Bronchial epithelial cell (primary cell): ENCODE results near the gene LRRC75A. TPM values are rescaled to one million over a fixed set of nuclear protein-coding genes. Genes with fewer than 3 reads are reported as not detected.
"Not testable (repeated sequence)": the region's sequence is repeated elsewhere in the genome, so short reads cannot be mapped to it uniquely, and the experiment has no call there.

Source experiments
- DNase-seq: peaks from one replicate; pipeline ENCODE4 v3.0.0-alpha.2; 2010; ENCODE audit warnings: low read depth
- FAIRE-seq: peaks from 2 replicates; lab custom pipeline; 2011; peaks lifted over from hg19 to GRCh38; lab: Jason Lieb, UNC
- H3K27me3 ChIP-seq: 2 replicates; pipeline ENCODE4 v1.5.1; 2011; ENCODE audit warnings: low read length; ENCODE audit not compliant: control insufficient read depth, insufficient read depth
- H3K36me3 ChIP-seq: 2 replicates; pipeline ENCODE4 v1.5.1; 2011; ENCODE audit warnings: low read length; ENCODE audit not compliant: control insufficient read depth, insufficient read depth
- H3K4me3 ChIP-seq: 2 replicates; pipeline ENCODE4 v1.5.1; 2011; ENCODE audit warnings: mild to moderate bottlenecking, low read depth, low read length, control low read depth
- CTCF ChIP-seq: IDR thresholded peaks from 2 replicates; pipeline ENCODE4 v1.5.1; 2011; ENCODE audit warnings: mild to moderate bottlenecking, moderate library complexity, low read length, control low read depth, inconsistent platforms; ENCODE audit not compliant: insufficient read depth, severe bottlenecking
- total RNA-seq: library from RNA; depleted of rRNA; stranded (reverse); fragments of >200 nt; gene quantifications from 2 replicates; pipeline ENCODE4 v1.2.1, GENCODE V29; 2014

LRRC75A gene
- total RNA-seq = 0.13 TPM in 1 of 2 replicates, not detected in the other

GRCh38 chr17:16491703-16492612 is at the start of gene LRRC75A:
Gene LRRC75A, minus strand, starts transcription at chr17:16492193. Its CDS starts 203 bp downstream, at chr17:16491990.
- Histone ChIP-seq H3K27me3 (peaks cover 44% of the 10 kb centered on the region), H3K4me3 (peak within 1 kb of the TSS; percentile 26), H3K36me3 (no peaks in the 10 kb centered on the region)
- TF ChIP-seq CTCF = no peak
- FAIRE-seq (no peak), DNase-seq (no peak)

GRCh38 chr17:16537130-16537458 is 45.1 kb upstream of the LRRC75A start:
- no peak for FAIRE-seq
- no peak overlapping the region for H3K4me3 ChIP-seq

GRCh38 chr17:16534236-16534635 is 42.2 kb upstream of the LRRC75A start:
- DNase-seq = no peak
- no peaks in the 10 kb centered on the region for H3K27me3 ChIP-seq
- TF ChIP-seq CTCF = no peak
- FAIRE-seq = no peak
- H3K4me3 ChIP-seq = no peak overlapping the region
- H3K36me3 ChIP-seq = no peaks in the 10 kb centered on the region

More at GRCh38 chr17:16537130-16537458, 45.1 kb upstream of the LRRC75A start:
- DNase-seq = no peak
- no peak for TF ChIP-seq CTCF
- H3K36me3 ChIP-seq = no peaks in the 10 kb centered on the region
- H3K27me3 ChIP-seq = no peaks in the 10 kb centered on the region

GRCh38 chr17:16529906-16530305 is 37.9 kb upstream of the LRRC75A start:
- no peak for DNase-seq
- Histone ChIP-seq H3K4me3 (no peak overlapping the region), H3K27me3 (no peaks in the 10 kb centered on the region), H3K36me3 (no peaks in the 10 kb centered on the region)
- FAIRE-seq = no peak
- TF ChIP-seq CTCF = no peak

- no peaks in the 10 kb centered on the region for H3K36me3 ChIP-seq
- no peaks in the 10 kb centered on the region for H3K27me3 ChIP-seq
- H3K4me3 ChIP-seq = no peak overlapping the region
- FAIRE-seq = no peak
- TF ChIP-seq CTCF = no peak
- DNase-seq = no peak
These were observed 35.3 kb upstream of the LRRC75A start for GRCh38 chr17:16527298-16527697.

GRCh38 chr17:16525556-16525955 is 33.6 kb upstream of the LRRC75A start:
- not testable (repeated sequence) for H3K4me3 ChIP-seq, FAIRE-seq, H3K36me3 ChIP-seq, DNase-seq, H3K27me3 ChIP-seq
